ENCODE measurements around the gene LHFPL3.

- no peak for TF ChIP-seq POLR2A (IDR thresholded peaks at IDR 0.05; ENCODE audit: extremely low read depth, insufficient read length)
- TF ChIP-seq, protein P1, sequence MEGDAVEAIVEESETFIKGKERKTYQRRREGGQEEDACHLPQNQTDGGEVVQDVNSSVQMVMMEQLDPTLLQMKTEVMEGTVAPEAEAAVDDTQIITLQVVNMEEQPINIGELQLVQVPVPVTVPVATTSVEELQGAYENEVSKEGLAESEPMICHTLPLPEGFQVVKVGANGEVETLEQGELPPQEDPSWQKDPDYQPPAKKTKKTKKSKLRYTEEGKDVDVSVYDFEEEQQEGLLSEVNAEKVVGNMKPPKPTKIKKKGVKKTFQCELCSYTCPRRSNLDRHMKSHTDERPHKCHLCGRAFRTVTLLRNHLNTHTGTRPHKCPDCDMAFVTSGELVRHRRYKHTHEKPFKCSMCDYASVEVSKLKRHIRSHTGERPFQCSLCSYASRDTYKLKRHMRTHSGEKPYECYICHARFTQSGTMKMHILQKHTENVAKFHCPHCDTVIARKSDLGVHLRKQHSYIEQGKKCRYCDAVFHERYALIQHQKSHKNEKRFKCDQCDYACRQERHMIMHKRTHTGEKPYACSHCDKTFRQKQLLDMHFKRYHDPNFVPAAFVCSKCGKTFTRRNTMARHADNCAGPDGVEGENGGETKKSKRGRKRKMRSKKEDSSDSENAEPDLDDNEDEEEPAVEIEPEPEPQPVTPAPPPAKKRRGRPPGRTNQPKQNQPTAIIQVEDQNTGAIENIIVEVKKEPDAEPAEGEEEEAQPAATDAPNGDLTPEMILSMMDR (IDR thresholded peaks at IDR 0.05; ENCODE audit: low read depth, low read length): no peak
Measured at GRCh38 chr7:104761892-104762291, 433.5 kb downstream of the LHFPL3 start.
